Duodenal mucosa (tissue), 2 donors: Measurements from ENCODE around the gene LMAN1L.

Experiments
- H3K27ac ChIP-seq: one replicate; pipeline ENCODE4 v1.7.0; 2013; ENCODE audit warnings: low read depth, low read length
- H3K27me3 ChIP-seq, 2 donors: one replicate each; pipeline ENCODE4 v1.7.0; 2013; ENCODE audit warnings: low read length in 2 of 2, control low read depth in 1 of 2; ENCODE audit not compliant: insufficient read depth in 2 of 2, control insufficient read depth in 1 of 2
- H3K36me3 ChIP-seq, 2 donors: one replicate each; pipeline ENCODE4 v1.7.0; 2013; ENCODE audit warnings: low read length in 2 of 2, control low read depth in 1 of 2; ENCODE audit not compliant: insufficient read depth in 2 of 2, control insufficient read depth in 1 of 2
- H3K4me1 ChIP-seq, 2 donors: one replicate each; pipeline ENCODE4 v1.7.0; 2013; ENCODE audit warnings: low read length in 2 of 2, control low read depth in 1 of 2; ENCODE audit not compliant: insufficient read depth in 2 of 2, control insufficient read depth in 1 of 2
- H3K4me3 ChIP-seq, 2 donors: one replicate each; pipeline ENCODE4 v1.7.0; 2013; ENCODE audit warnings: low read length in 2 of 2, low read depth in 1 of 2
- H3K9ac ChIP-seq, 2 donors: one replicate each; pipeline ENCODE4 v1.7.0; 2013; ENCODE audit warnings: low read length in 2 of 2, low read depth in 1 of 2
- H3K9me3 ChIP-seq, 2 donors: one replicate each; pipeline ENCODE4 v1.7.0; 2013; ENCODE audit warnings: low read length in 2 of 2, control low read depth in 1 of 2; ENCODE audit not compliant: control insufficient read depth in 1 of 2

LMAN1L gene

DNA sequence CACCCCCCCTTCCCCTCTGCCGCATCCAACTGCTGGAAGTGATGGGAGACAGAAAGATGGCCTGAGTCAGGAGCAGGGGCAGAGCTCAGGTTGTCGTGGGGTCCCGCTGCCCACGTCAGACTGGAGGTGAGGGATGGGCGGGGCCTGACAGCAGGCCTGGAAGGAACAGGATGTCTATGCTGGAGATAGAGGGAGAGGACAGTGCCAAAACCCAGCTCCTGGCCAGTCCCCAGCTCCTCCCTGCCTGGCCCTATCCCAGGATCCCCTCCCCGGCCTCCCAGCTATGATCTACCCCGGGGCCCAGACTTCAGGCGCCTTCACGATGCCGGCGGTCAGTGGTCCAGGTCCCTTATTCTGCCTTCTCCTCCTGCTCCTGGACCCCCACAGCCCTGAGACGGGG is at the start of gene LMAN1L:
LMAN1L (plus strand) TSS at position 303 of the 400 bp plus-strand sequence; CDS start at position 323, 20 bp downstream.
- Histone ChIP-seq H3K36me3 (no peaks in the 10 kb centered on the region), H3K27ac (no peak within 1 kb of the TSS), H3K9me3 (no peaks in the 10 kb centered on the region), H3K4me1 (peaks cover 21 to 26% of the 10 kb centered on the region in 2 donors), H3K4me3 (no peak within 1 kb of the TSS), H3K9ac (no peak within 1 kb of the TSS), H3K27me3 (no peaks in the 10 kb centered on the region)

DNA sequence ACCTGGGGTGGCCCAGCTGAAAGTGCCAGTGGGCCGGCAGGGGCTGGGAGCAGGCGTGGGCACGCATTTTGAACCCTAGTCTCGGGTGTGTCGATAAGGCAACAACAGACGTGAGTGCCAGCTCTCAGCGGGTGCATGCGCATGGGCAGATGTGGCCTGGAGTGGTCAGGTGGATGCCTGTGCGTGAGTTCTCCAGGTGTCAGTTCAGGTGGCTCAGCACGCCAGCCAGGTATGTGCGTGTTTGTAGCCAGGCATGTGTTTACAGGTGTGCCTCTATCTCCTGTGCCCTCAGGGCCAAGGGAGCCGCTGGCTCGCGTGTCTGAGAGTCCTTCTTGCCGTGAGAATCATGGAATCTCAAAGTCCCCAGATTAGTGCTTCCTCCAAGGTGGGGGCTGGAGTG is 49.2 kb upstream of the LMAN1L start:
- peaks cover 21 to 23% of the 10 kb centered on the region in 2 donors for H3K4me1 ChIP-seq
- H3K27ac ChIP-seq: no peak overlapping the region
- no peak overlapping the region for H3K4me3 ChIP-seq
- H3K36me3 ChIP-seq: no peaks in the 10 kb centered on the region
- peak overlapping the region in 1 of 2 donors; percentile 18 for H3K9ac ChIP-seq
- H3K9me3 ChIP-seq: no peaks in the 10 kb centered on the region
- no peaks in the 10 kb centered on the region for H3K27me3 ChIP-seq

DNA sequence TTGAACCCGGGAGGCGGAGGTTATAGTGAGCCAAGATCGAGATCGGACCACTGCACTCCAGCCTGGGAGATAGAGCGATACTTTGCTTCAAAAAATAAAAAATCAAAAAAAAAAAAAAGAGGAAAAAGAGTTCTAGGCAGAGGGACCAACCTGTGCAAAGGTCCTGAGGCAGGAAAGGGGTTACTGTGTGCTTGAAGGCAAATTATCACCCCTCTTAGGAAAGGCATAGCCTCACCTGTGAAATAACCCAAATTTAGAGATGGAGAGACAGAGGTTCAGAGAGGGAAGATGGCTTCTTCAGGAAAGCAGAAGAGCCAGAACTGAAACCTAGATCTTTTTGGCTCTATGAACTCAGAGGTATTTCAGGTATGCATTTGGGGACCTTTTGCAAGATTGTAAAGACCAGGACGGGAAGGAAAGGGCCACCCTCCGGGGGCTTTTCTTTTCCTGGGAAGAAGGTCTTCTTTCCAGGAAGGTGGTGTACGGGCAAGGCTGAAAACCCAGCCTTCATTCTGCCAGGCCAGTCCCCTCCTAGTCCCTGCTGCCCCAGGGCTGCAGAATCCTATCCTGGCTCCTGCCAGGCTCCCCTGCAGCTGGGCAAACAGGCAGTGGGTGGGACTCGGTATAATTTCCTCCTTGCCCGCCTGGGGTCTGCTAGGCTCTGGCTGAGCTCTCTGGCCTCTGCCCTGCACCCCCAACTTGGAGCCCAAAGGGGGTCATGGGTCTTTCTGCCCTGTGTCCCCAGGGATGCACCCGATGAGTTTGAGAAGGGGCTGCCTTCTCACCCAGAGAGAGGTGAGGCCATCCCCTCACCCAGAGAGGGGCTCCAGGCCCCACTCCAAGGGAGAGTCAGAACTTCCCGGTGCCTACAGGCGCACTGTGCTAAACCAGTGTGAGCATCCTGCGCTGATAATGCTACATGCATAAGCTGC is 45.2 kb upstream of the LMAN1L start:
- Histone ChIP-seq H3K9ac (no peak overlapping the region), H3K36me3 (no peaks in the 10 kb centered on the region), H3K4me3 (no peak overlapping the region), H3K4me1 (peaks cover 19 to 21% of the 10 kb centered on the region in 2 donors), H3K9me3 (no peaks in the 10 kb centered on the region), H3K27me3 (no peaks in the 10 kb centered on the region), H3K27ac (no peak overlapping the region)

DNA sequence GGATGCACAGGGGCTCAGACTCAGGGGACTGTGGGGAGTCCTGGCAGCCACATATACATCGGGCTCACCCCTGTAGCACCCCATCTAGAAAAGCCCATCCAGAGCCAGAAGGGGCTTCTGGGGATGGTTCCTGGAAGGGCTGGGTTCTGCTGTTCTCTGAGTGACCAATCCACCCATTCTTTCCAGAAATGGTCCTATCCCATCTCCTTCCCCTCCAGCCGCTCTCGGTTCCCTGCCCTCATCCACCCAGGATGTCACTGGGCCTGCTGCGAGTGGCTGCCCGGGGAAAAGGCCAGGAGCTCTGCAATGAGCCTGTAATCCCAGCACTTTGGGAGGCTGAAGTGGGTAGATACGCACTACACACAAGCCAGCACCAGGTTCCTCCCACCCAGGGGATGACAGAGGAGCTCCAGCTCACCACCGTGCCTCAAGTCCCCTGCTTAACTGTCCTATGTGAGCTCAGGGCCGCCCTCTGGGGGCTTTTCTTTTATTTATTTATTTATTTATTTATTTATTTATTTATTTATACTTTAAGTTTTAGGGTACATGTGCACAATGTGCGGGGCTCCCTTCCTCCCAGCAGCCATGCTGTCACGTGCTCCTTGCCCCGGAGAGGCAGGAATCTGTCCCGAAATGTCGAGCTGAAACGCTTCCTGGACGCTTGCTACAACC is 44.4 kb upstream of the LMAN1L start:
- no peak overlapping the region for H3K4me3 ChIP-seq

DNA sequence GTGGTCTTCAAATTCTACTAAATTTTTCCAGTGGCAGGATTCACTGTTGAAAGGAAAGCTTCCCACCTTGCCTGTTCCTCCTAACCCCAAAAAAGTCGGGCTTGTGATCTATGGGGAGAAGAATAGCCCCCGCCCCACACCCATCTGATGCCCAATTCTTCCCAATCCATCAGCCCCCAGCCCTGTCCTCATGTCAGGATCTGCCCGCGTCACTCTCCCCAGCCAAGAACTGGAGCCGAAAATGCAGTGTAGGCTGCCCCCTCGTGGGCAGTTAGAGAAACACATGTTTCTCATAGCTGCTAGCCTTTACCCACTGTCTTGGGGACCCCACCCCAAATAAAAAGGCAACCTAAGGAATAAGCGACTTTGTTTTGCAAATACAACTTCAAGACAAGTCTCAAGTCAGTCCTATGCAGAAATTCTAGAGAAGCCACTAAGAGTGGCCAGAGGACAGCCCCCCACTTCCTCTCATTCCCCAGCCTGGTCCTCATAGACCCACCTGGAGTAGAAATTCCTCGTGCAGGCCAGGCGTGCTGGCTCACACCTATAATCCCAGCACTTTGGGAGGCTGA is 43.8 kb upstream of the LMAN1L start:
- Histone ChIP-seq H3K9me3 (no peaks in the 10 kb centered on the region), H3K4me1 (peaks cover 16 to 17% of the 10 kb centered on the region in 2 donors), H3K4me3 (no peak overlapping the region), H3K9ac (no peak overlapping the region), H3K36me3 (no peaks in the 10 kb centered on the region), H3K27me3 (no peaks in the 10 kb centered on the region), H3K27ac (no peak overlapping the region)

More for the DNA sequence above, 44.4 kb upstream of the LMAN1L start:
- Histone ChIP-seq H3K4me1 (peaks cover 16 to 17% of the 10 kb centered on the region in 2 donors), H3K9me3 (no peaks in the 10 kb centered on the region), H3K9ac (no peak overlapping the region), H3K27ac (no peak overlapping the region), H3K27me3 (no peaks in the 10 kb centered on the region), H3K36me3 (no peaks in the 10 kb centered on the region)

DNA sequence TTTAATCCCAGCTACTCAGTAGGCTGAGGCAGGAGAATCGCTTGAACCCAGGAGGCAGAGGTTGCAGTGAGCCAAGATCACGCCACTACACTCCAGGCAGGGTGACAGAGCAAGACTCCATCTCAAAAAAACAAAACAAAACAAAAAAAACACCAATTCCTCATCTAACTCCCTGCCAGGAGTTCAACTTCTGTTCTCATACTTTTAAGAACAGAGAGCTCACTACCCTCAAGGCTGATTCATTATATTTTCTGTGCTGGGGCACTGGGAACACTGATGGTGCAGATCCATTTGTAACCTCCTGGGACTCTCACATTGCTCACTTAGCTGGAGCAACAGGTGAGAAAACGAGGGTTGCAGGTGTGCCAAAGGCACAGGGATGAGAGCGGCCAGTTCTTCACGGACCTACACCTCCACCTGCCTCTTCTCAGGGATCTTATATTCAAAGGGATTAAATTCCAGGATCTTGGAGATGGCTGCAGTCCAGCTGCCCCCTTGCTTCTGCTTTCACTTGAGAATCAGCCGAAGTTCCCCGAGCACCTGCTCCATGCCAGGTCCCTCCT is 43.1 kb upstream of the LMAN1L start:
- H3K36me3 ChIP-seq: no peaks in the 10 kb centered on the region
- H3K4me1 ChIP-seq: peaks cover 22 to 24% of the 10 kb centered on the region in 2 donors
- no peaks in the 10 kb centered on the region for H3K27me3 ChIP-seq
- no peak overlapping the region for H3K4me3 ChIP-seq
- no peak overlapping the region for H3K9ac ChIP-seq
- no peak overlapping the region for H3K27ac ChIP-seq
- H3K9me3 ChIP-seq: no peaks in the 10 kb centered on the region

DNA sequence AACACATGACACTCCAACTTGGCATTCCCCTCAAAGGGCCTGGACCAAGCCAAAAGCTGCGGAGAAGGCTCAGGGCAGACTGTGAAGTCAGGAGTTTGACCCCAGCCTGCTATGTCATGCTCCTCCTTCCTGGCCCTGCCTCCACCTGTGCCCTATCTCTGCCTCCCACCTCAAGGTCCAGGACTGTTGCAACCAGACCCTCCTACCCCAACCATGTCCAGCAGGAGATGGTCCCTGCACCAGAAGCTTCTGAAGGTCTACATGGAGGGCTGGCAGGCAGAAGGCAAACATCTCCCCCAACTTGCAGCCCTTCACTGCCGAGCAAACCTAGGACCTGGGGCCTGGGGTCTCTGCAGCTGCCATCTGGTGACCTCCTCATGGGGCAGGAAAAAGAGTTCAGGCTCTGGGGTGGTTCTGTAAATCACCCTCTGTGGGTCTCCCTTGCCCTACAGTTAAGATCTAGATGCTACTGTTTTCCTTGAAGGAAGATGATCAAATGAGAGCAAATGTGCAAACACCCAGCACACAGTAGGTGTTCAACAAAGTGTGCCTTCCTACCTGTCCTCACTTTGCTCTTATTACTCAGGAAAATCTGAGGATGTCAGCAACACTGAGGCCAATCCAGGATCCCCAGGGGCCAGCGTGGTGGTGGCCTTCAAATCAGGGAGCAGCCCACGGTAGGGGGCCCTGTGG is 42.3 kb upstream of the LMAN1L start:
- no peak overlapping the region for H3K9ac ChIP-seq
- H3K9me3 ChIP-seq: no peaks in the 10 kb centered on the region
- H3K36me3 ChIP-seq: no peaks in the 10 kb centered on the region
- H3K4me3 ChIP-seq: no peak overlapping the region
- no peak overlapping the region for H3K27ac ChIP-seq
- H3K4me1 ChIP-seq: peaks cover 30% of the 10 kb centered on the region in 2 donors
- no peaks in the 10 kb centered on the region for H3K27me3 ChIP-seq

DNA sequence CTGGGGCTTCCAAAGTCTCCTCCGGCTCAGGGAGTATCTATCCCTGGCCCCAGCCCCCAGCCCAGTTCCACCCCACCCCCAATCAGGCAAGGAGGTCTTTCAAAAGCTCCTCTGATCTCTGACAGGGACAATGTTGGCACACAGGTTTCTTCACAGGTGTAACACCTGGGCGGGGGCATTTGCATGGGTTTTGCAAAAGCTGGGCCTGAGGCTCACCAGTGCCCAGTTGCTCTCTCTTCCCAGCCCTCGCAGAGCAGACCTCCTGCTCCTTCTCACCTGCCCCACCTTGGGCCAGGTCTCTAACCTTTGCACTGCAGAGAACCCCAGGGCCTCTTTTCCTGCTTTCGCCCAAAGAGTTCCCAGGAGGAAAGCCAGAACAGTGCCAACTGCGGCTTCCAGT is 39.3 kb upstream of the LMAN1L start:
- H3K27me3 ChIP-seq: no peaks in the 10 kb centered on the region
- H3K27ac ChIP-seq: no peak overlapping the region
- peaks cover 53 to 56% of the 10 kb centered on the region in 2 donors for H3K4me1 ChIP-seq
- H3K4me3 ChIP-seq: no peak overlapping the region
- peak overlapping the region; percentile 9 to 29 for H3K9ac ChIP-seq
- no peaks in the 10 kb centered on the region for H3K9me3 ChIP-seq
- H3K36me3 ChIP-seq: no peaks in the 10 kb centered on the region

DNA sequence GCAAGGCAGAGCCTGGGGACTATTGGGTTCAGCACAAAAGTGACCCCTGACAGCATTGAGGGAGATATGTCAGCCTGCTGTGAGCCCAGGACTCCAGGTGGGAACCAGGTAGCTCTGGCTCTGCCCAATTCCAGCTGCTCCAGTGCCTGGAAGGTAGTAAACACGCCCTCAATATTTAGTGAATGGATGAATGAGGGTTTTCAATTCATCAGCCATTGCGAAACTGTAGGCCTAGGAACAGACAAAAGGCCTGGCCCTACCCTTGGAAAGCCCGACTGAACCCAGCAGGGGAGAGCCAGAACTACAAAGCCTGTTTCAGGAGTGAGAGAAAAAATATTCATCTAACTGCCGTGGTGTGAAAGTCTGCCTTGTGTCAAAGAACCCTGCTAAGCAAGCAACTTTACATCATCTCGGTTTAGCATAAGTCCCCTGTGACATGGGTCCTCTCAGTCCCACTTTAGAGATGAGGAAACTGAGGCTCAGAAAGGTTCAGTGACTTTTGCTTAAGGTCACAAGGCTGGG is 38.8 kb upstream of the LMAN1L start:
- no peaks in the 10 kb centered on the region for H3K9me3 ChIP-seq
- no peaks in the 10 kb centered on the region for H3K27me3 ChIP-seq
- peaks cover 58 to 60% of the 10 kb centered on the region in 2 donors for H3K4me1 ChIP-seq
- H3K4me3 ChIP-seq: no peak overlapping the region
- peak overlapping the region; percentile 9 to 29 for H3K9ac ChIP-seq
- H3K36me3 ChIP-seq: no peaks in the 10 kb centered on the region
- H3K27ac ChIP-seq: no peak overlapping the region
